K562 (cell line): ENCODE results near the gene RHBDF2.

Source experiments
- CEBPG ChIP-seq, 3 experiments: fragments of 200-800 bp in 1 of 3; sonication (Bioruptor generic) in 1 of 3; sonication (generic) in 1 of 3; formaldehyde crosslinking in 1 of 3; IDR thresholded peaks in 2 of 3; conservative IDR thresholded peaks in 1 of 3; 2 replicates each; pipeline versions ENCODE4 v1.6.1 to v1.8.0; 2016 to 2022; ENCODE audit warnings: missing compliant biosample characterization in 2 of 3, missing genetic modification characterization in 2 of 3, mild to moderate bottlenecking in 1 of 3, missing genetic modification reagents in 1 of 3
- EWSR1 ChIP-seq: fragments of 450-650 bp; IDR thresholded peaks from 2 replicates; pipeline ENCODE4 v1.6.1; 2018; ENCODE audit warnings: borderline replicate concordance, mild to moderate bottlenecking, low read depth, moderate library complexity; ENCODE audit not compliant: partially characterized antibody
- POLR2A ChIP-seq: fragments of 450-650 bp; conservative IDR thresholded peaks from 2 replicates; pipeline ENCODE4 v1.6.1; 2016
- POLR2AphosphoS2 ChIP-seq: IDR thresholded peaks from 2 replicates; pipeline ENCODE4 v1.6.1; 2012; ENCODE audit warnings: low read length, improper control_type of control experiment
- RAD51 ChIP-seq: fragments of 450-650 bp; IDR thresholded peaks from 2 replicates; pipeline ENCODE4 v1.7.1; 2016; ENCODE audit warnings: low read depth, mild to moderate bottlenecking, borderline replicate concordance
- ZNF444 ChIP-seq: fragments of 250-450 bp; sonication (Bioruptor Pico); IDR thresholded peaks from 2 replicates; pipeline ENCODE4 v1.4.0; 2020; ENCODE audit warnings: mild to moderate bottlenecking, moderate library complexity
- ZNF551 ChIP-seq: fragments of 250-450 bp; sonication (Bioruptor Pico); IDR thresholded peaks from 2 replicates; pipeline ENCODE4 v1.5.0; 2021; ENCODE audit warnings: mild to moderate bottlenecking, moderate library complexity
- TF ChIP-seq, protein P1 (sequence below): fragments of 450-650 bp; conservative IDR thresholded peaks from 2 replicates; pipeline ENCODE4 v1.6.1; 2016; ENCODE audit warnings: missing genetic modification characterization, low read depth, mild to moderate bottlenecking, control low read depth, missing compliant biosample characterization
- TF ChIP-seq, protein P2 (sequence below): fragments of 250-450 bp; sonication (Bioruptor Pico); IDR thresholded peaks from 2 replicates; pipeline ENCODE4 v1.5.0; 2020; ENCODE audit warnings: mild to moderate bottlenecking, borderline replicate concordance

DNA sequence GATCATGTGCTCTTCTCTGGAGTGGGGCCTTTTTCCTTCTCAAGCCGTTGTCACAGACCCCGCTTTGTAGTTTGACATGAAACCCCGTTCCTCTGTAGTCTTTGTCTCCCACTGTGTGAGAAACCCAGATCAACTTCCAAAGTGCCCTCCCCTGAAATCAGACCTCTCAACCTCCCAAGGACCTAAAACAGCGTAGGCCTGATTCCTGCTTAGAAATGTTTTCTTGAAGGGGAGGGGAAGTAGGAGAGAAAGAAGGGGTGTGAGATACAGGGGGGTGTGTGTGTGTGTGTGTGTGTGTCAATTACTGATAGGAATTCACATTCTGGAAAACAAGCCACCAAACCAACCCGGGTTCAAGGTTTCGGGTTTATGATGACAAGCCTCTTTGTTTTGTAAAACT, 49.7 kb downstream of the RHBDF2 start:
- no peak for TF ChIP-seq POLR2AphosphoS2
- TF ChIP-seq RAD51, result no peak
- TF ChIP-seq CEBPG (CRISPR knock-in tag; IDR thresholded peaks at IDR 0.05), result no peak
- no peak for TF ChIP-seq CEBPG (tag; conservative IDR thresholded peaks at IDR 0.05 in 1 of 2, IDR thresholded peaks at IDR 0.05 in 1 of 2)
- TF ChIP-seq EWSR1, result no peak
- TF ChIP-seq, protein P1, sequence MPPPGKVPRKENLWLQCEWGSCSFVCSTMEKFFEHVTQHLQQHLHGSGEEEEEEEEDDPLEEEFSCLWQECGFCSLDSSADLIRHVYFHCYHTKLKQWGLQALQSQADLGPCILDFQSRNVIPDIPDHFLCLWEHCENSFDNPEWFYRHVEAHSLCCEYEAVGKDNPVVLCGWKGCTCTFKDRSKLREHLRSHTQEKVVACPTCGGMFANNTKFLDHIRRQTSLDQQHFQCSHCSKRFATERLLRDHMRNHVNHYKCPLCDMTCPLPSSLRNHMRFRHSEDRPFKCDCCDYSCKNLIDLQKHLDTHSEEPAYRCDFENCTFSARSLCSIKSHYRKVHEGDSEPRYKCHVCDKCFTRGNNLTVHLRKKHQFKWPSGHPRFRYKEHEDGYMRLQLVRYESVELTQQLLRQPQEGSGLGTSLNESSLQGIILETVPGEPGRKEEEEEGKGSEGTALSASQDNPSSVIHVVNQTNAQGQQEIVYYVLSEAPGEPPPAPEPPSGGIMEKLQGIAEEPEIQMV (tag), result no peak
- TF ChIP-seq POLR2A, result no peak
- TF ChIP-seq, protein P2, sequence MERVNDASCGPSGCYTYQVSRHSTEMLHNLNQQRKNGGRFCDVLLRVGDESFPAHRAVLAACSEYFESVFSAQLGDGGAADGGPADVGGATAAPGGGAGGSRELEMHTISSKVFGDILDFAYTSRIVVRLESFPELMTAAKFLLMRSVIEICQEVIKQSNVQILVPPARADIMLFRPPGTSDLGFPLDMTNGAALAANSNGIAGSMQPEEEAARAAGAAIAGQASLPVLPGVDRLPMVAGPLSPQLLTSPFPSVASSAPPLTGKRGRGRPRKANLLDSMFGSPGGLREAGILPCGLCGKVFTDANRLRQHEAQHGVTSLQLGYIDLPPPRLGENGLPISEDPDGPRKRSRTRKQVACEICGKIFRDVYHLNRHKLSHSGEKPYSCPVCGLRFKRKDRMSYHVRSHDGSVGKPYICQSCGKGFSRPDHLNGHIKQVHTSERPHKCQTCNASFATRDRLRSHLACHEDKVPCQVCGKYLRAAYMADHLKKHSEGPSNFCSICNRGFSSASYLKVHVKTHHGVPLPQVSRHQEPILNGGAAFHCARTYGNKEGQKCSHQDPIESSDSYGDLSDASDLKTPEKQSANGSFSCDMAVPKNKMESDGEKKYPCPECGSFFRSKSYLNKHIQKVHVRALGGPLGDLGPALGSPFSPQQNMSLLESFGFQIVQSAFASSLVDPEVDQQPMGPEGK (CRISPR knock-in tag), result no peak
- no peak for TF ChIP-seq ZNF551 (CRISPR knock-in tag)
- TF ChIP-seq ZNF444 (CRISPR knock-in tag), result no peak
